ENCODE measurements around the gene NCK2. TPM values are rescaled to one million over a fixed set of nuclear protein-coding genes. Genes with fewer than 3 reads are reported as not detected.

Gene NCK2
- polyA plus RNA-seq, 1 of the 3 experiments (the other 2 are of a cell fraction), result 42.8 TPM

DNA sequence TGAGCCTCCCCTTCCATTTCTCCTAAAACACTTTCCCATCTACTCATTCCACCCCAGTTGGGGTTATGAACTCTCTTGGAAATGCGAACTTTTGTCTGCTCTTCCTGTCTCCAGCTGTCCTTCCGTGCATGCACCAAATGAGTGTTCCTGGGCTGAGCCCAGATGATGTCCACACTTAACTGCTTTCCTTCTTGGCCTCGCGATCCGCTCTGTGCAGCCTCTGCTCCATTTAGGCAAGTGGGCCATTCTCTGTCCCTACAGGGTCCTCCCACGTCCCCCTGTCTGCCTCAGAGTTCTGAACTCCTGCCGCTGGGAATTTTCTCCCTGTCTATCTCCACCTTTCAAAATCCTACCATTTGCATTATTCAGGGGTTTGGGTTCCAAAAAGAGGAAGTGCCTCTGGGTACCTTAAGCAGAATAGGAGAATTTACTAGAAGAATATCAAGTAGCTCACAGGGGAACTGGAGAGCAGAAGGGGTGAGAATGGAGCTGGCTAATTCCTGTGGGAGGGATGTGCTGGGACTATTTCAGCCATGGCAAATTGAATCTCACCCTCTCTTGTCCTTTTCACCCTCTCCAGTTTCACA is 4.7 kb upstream of the NCK2 start:
- ChIA-PET CTCF (interaction anchor here (1.6 kb wide), 1 partner anchor 12 kb away, joined by 3 read pairs; no protein-coding TSS in a partner anchor), POLR2A (no interaction called here)

DNA sequence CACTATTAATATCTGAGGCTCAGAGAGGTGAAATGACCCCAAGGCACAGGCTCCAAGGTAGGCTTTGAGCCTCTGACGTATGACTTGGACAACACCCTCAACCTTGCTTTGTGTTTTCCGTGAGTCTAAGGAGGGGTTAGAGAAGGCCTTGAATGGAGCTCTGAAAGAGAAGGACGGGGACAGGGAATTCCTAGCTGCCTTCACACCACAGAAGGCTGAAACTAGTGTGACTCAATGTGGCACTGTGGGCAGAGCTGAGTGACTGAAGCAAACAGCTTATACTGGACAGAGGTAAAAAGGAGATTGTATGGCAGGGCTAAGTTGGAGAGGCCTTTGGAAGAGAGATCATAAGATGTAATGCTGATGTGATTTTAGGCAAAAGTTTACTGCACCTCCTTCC is 3.5 kb upstream of the NCK2 start:
- ChIA-PET POLR2A (interaction anchor here (1.2 kb wide), 1 partner anchor 829 kb away, joined by 3 read pairs; no protein-coding TSS in a partner anchor), CTCF (interaction anchor here (1.0 to 1.6 kb wide), 2 partner anchors 13 to 30 kb away, joined by 3 read pairs; no protein-coding TSS in a partner anchor)
- Histone ChIP-seq H3K4me1 (ENCODE audit: control insufficient read depth in 1 of 2, insufficient read depth in 2 of 2, low read depth in 1 of 2, low read length in 1 of 2) (peaks cover 0 to 11% of the 10 kb centered on the region in 2 experiments; a peak in 2 of 4 replicates), H3K9me3 (no peaks in the 10 kb centered on the region), H2AFZ (ENCODE audit: low read depth) (no peak overlapping the region), H3F3A (replicated peaks; ENCODE audit: insufficient read depth) (no peaks in the 10 kb centered on the region), H3K4me3 (ENCODE audit: low read depth in 2 of 2, low read length in 1 of 2) (no peak overlapping the region), H3K79me2 (ENCODE audit: insufficient read depth) (peaks cover 10% of the 10 kb centered on the region), H3K9ac (no peak overlapping the region), H3K36me3 (replicated peaks in 1 of 2; ENCODE audit: control insufficient read depth in 1 of 2, insufficient read depth in 2 of 2, low read length in 1 of 2) (no peaks in the 10 kb centered on the region), H3K27me3 (ENCODE audit: insufficient read depth) (no peaks in the 10 kb centered on the region), H3K27ac (ENCODE audit: low read depth in 2 of 2, low read length in 1 of 2) (no peak overlapping the region), H4K20me1 (ENCODE audit: insufficient read depth) (peaks cover 5% of the 10 kb centered on the region), H3K4me2 (no peak overlapping the region), H3K9me2 (no peaks in the 10 kb centered on the region)
- DNase-seq, result no peak
- WGBS (ENCODE audit: low lambda C conversion rate), result 18% methylated on average over 2 of the region's 3 CpGs
- TF ChIP-seq EZH2phosphoT487 (IDR thresholded peaks at IDR 0.05; ENCODE audit: borderline replicate concordance, low read depth), result no peak
- TF ChIP-seq NRF1 (IDR thresholded peaks at IDR 0.05; ENCODE audit: low read depth, low read length), result no peak
- no peak for TF ChIP-seq POLR2AphosphoS5 (IDR thresholded peaks at IDR 0.05; ENCODE audit: low read depth, low read length)
- TF ChIP-seq TCF12 (IDR thresholded peaks at IDR 0.05), result no peak
- TF ChIP-seq EP300 (IDR thresholded peaks at IDR 0.05; ENCODE audit: borderline replicate concordance in 1 of 2, low read depth in 1 of 2, low read length in 1 of 2), result no peak
- TF ChIP-seq RFX5 (IDR thresholded peaks at IDR 0.05; ENCODE audit: low read length), result no peak
- TF ChIP-seq NFIC (IDR thresholded peaks at IDR 0.05; ENCODE audit: borderline replicate concordance), result no peak
- no peak for TF ChIP-seq FOSL2 (IDR thresholded peaks at IDR 0.05; ENCODE audit: borderline replicate concordance, low read depth)
- TF ChIP-seq FOXJ3 (CRISPR knock-in tag; IDR thresholded peaks at IDR 0.05), result no peak
- TF ChIP-seq RAD21 (IDR thresholded peaks at IDR 0.05; ENCODE audit: low read length), result no peak
- no peak for TF ChIP-seq MXI1 (IDR thresholded peaks at IDR 0.05; ENCODE audit: low read depth, low read length)
- TF ChIP-seq SMC3 (IDR thresholded peaks at IDR 0.05; ENCODE audit: low read depth, low read length), result no peak
- TF ChIP-seq, protein P1, sequence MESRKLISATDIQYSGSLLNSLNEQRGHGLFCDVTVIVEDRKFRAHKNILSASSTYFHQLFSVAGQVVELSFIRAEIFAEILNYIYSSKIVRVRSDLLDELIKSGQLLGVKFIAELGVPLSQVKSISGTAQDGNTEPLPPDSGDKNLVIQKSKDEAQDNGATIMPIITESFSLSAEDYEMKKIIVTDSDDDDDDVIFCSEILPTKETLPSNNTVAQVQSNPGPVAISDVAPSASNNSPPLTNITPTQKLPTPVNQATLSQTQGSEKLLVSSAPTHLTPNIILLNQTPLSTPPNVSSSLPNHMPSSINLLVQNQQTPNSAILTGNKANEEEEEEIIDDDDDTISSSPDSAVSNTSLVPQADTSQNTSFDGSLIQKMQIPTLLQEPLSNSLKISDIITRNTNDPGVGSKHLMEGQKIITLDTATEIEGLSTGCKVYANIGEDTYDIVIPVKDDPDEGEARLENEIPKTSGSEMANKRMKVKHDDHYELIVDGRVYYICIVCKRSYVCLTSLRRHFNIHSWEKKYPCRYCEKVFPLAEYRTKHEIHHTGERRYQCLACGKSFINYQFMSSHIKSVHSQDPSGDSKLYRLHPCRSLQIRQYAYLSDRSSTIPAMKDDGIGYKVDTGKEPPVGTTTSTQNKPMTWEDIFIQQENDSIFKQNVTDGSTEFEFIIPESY (IDR thresholded peaks at IDR 0.05; ENCODE audit: borderline replicate concordance, low read depth), result no peak
- TF ChIP-seq JUND (IDR thresholded peaks at IDR 0.05), result no peak
- no peak for TF ChIP-seq RXRA (IDR thresholded peaks at IDR 0.05; ENCODE audit: borderline replicate concordance, low read depth)
- TF ChIP-seq, protein P2, sequence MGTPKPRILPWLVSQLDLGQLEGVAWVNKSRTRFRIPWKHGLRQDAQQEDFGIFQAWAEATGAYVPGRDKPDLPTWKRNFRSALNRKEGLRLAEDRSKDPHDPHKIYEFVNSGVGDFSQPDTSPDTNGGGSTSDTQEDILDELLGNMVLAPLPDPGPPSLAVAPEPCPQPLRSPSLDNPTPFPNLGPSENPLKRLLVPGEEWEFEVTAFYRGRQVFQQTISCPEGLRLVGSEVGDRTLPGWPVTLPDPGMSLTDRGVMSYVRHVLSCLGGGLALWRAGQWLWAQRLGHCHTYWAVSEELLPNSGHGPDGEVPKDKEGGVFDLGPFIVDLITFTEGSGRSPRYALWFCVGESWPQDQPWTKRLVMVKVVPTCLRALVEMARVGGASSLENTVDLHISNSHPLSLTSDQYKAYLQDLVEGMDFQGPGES (IDR thresholded peaks at IDR 0.05; ENCODE audit: low read depth, low read length), result no peak

More for the DNA sequence above, 4.7 kb upstream of the NCK2 start:
- Histone ChIP-seq H4K20me1 (ENCODE audit: insufficient read depth) (no peaks in the 10 kb centered on the region), H3K4me2 (no peak overlapping the region), H3K36me3 (replicated peaks in 1 of 2; ENCODE audit: control insufficient read depth in 1 of 2, insufficient read depth in 2 of 2, low read length in 1 of 2) (no peaks in the 10 kb centered on the region), H3K9me3 (no peaks in the 10 kb centered on the region), H3K27me3 (ENCODE audit: insufficient read depth) (no peaks in the 10 kb centered on the region), H3F3A (replicated peaks; ENCODE audit: insufficient read depth) (no peaks in the 10 kb centered on the region), H2AFZ (ENCODE audit: low read depth) (no peak overlapping the region), H3K4me3 (ENCODE audit: low read depth in 2 of 2, low read length in 1 of 2) (no peak overlapping the region), H3K9ac (no peak overlapping the region), H3K9me2 (no peaks in the 10 kb centered on the region), H3K27ac (ENCODE audit: low read depth in 2 of 2, low read length in 1 of 2) (no peak overlapping the region), H3K4me1 (ENCODE audit: control insufficient read depth in 1 of 2, insufficient read depth in 2 of 2, low read depth in 1 of 2, low read length in 1 of 2) (peaks cover 0 to 6% of the 10 kb centered on the region in 2 experiments; a peak in 2 of 4 replicates), H3K79me2 (ENCODE audit: insufficient read depth) (no peaks in the 10 kb centered on the region)
- TF ChIP-seq SMC3 (IDR thresholded peaks at IDR 0.05; ENCODE audit: low read depth, low read length) (no peak), EZH2phosphoT487 (IDR thresholded peaks at IDR 0.05; ENCODE audit: borderline replicate concordance, low read depth) (no peak), MEF2A (IDR thresholded peaks at IDR 0.05; ENCODE audit: borderline replicate concordance, low read depth) (no peak), GABPA (IDR thresholded peaks at IDR 0.05; ENCODE audit: low read depth) (no peak), RAD21 (IDR thresholded peaks at IDR 0.05; ENCODE audit: low read length) (no peak), TEAD4 (IDR thresholded peaks at IDR 0.05; ENCODE audit: borderline replicate concordance, insufficient read depth) (no peak), GATA2 (CRISPR knock-in tag; IDR thresholded peaks at IDR 0.05) (no peak), RCOR1 (IDR thresholded peaks at IDR 0.05; ENCODE audit: low read length) (no peak)
- TF ChIP-seq, protein P2 (IDR thresholded peaks at IDR 0.05; ENCODE audit: low read depth, low read length), result no peak
- TF ChIP-seq, protein P3, sequence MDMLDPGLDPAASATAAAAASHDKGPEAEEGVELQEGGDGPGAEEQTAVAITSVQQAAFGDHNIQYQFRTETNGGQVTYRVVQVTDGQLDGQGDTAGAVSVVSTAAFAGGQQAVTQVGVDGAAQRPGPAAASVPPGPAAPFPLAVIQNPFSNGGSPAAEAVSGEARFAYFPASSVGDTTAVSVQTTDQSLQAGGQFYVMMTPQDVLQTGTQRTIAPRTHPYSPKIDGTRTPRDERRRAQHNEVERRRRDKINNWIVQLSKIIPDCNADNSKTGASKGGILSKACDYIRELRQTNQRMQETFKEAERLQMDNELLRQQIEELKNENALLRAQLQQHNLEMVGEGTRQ (IDR thresholded peaks at IDR 0.05; ENCODE audit: borderline replicate concordance, low read depth, low read length), result no peak
- TF ChIP-seq, protein P4, sequence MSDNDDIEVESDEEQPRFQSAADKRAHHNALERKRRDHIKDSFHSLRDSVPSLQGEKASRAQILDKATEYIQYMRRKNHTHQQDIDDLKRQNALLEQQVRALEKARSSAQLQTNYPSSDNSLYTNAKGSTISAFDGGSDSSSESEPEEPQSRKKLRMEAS (IDR thresholded peaks at IDR 0.05; ENCODE audit: low read depth), result no peak
- no peak for DNase-seq
- WGBS (ENCODE audit: low lambda C conversion rate), result 70% methylated on average over 7 of the region's 7 CpGs

Data from SK-N-SH (cell line).